HepG2 (cell line): ENCODE data around the gene NKAIN4. TPM values are rescaled to one million over a fixed set of nuclear protein-coding genes. Genes with fewer than 3 reads are reported as not detected.

Experiments used
- ATAC-seq: fragments of 200-7000 bp; cut with Tn5 transposase; 3 replicates; pipeline ENCODE4 v1.9.1; 2020; ENCODE audit warnings: mild to moderate bottlenecking, moderate library complexity
- BruUV-seq: library from RNA; stranded (reverse); fragments of 400-500 nt; replicated peaks from 2 replicates; lab custom pipeline; 2021; lab: Mats Ljungman, UMichigan
- CTCF ChIA-PET: fragments of 300-600 bp; formaldehyde crosslinking; extraction: SDS; loops from one replicate; lab custom pipeline; 2021; ENCODE audit warnings: low total read pairs, inconsistent platforms, low intra/inter-chr PET ratio; lab: Yijun Ruan, JAX
- POLR2A ChIA-PET: fragments of 350-600 bp; sonication (Branson Sonifier 250); formaldehyde crosslinking; loops from one replicate; lab custom pipeline; 2020; ENCODE audit warnings: antibody characterized with exemption, inconsistent platforms; lab: Yijun Ruan, JAX
- DNase-seq: peaks from one replicate; pipeline ENCODE4 v3.0.0-alpha.2; 2015; ENCODE audit warnings: low spot score
- FAIRE-seq: peaks from 3 replicates; lab custom pipeline; 2011; peaks lifted over from hg19 to GRCh38; lab: Jason Lieb, UNC
- H2AFZ ChIP-seq: one replicate; pipeline ENCODE4 v1.6.1; 2011; ENCODE audit warnings: low read length, inconsistent platforms
- H3K27ac ChIP-seq: fragments of 300-600 bp; 3 replicates; pipeline ENCODE4 v1.8.0; 2011; ENCODE audit warnings: mixed run types, mild to moderate bottlenecking, mixed read lengths, low read length, inconsistent platforms; ENCODE audit not compliant: insufficient read depth; ENCODE audit errors: extremely low read length
- H3K27me3 ChIP-seq, 2 experiments: fragments of 200-600 bp in 1 of 2; 2 replicates in 1 of 2; 3 replicates in 1 of 2; pipeline versions ENCODE4 v1.6.0 to v1.8.0; 2011; ENCODE audit warnings: low read length in 2 of 2, mild to moderate bottlenecking in 2 of 2, moderate library complexity in 2 of 2, inconsistent platforms in 1 of 2; ENCODE audit not compliant: insufficient read depth in 2 of 2, control insufficient read depth in 1 of 2
- H3K36me3 ChIP-seq, 2 experiments: fragments of 200-600 bp in 1 of 2; replicated peaks in 1 of 2; 2 replicates in 1 of 2; 3 replicates in 1 of 2; pipeline versions ENCODE4 v1.5.1 to v1.8.0; 2011; ENCODE audit warnings: low read length in 2 of 2, inconsistent platforms in 1 of 2; ENCODE audit not compliant: insufficient read depth in 2 of 2, control insufficient read depth in 1 of 2
- H3K4me1 ChIP-seq: 2 replicates; pipeline ENCODE4 v1.5.1; 2012; ENCODE audit warnings: low read length, inconsistent platforms; ENCODE audit not compliant: insufficient read depth
- H3K4me2 ChIP-seq: 2 replicates; pipeline ENCODE4 v1.6.0; 2011; ENCODE audit warnings: low read depth, low read length, inconsistent platforms
- H3K4me3 ChIP-seq, 3 experiments: fragments of 200-600 bp in 1 of 3; sonication (generic), shearing (Covaris generic) in 1 of 3; replicated peaks in 1 of 3; 2 replicates each; pipeline ENCODE4 v1.5.1; 2011 to 2016; ENCODE audit warnings: low read length in 3 of 3, inconsistent platforms in 2 of 3, low read depth in 2 of 3, mild to moderate bottlenecking in 2 of 3, control low read depth in 1 of 3, mixed read lengths in 1 of 3; ENCODE audit not compliant: insufficient read depth in 1 of 3
- H3K79me2 ChIP-seq: one replicate; pipeline ENCODE4 v1.6.1; 2011; ENCODE audit warnings: low read length, inconsistent platforms; ENCODE audit not compliant: insufficient read depth
- H3K9ac ChIP-seq: 2 replicates; pipeline ENCODE4 v1.6.0; 2011; ENCODE audit warnings: mild to moderate bottlenecking, low read depth, low read length, inconsistent platforms; ENCODE audit not compliant: insufficient read depth
- H3K9me3 ChIP-seq: 2 replicates; pipeline ENCODE4 v1.5.1; 2012; ENCODE audit warnings: mild to moderate bottlenecking, low read length
- H4K20me1 ChIP-seq: 2 replicates; pipeline ENCODE4 v1.6.0; 2011; ENCODE audit warnings: inconsistent platforms, mild to moderate bottlenecking, low read length, moderate library complexity; ENCODE audit not compliant: insufficient read depth
- ARHGAP35 ChIP-seq: sonication (generic); formaldehyde crosslinking; IDR thresholded peaks from 2 replicates; pipeline ENCODE4 v1.9.0; 2022; ENCODE audit warnings: mild to moderate bottlenecking, inconsistent platforms, moderate library complexity, missing genetic modification reagents, borderline replicate concordance
- CHD4 ChIP-seq: fragments of 200-600 bp; sonication (generic); IDR thresholded peaks from 2 replicates; pipeline ENCODE4 v1.7.0; 2017; ENCODE audit warnings: mild to moderate bottlenecking, low read length, borderline replicate concordance
- HMG20B ChIP-seq: conservative IDR thresholded peaks from 2 replicates; pipeline ENCODE4 v1.6.1; 2016; ENCODE audit warnings: missing genetic modification reagents, missing compliant biosample characterization
- JUN ChIP-seq: sonication (generic); formaldehyde crosslinking; IDR thresholded peaks from 2 replicates; pipeline ENCODE4 v1.4.0; 2020; ENCODE audit warnings: mild to moderate bottlenecking, missing genetic modification reagents
- MXD4 ChIP-seq: IDR thresholded peaks from 2 replicates; pipeline ENCODE4 v1.6.1; 2016; ENCODE audit warnings: mild to moderate bottlenecking, missing biosample characterization, missing genetic modification reagents
- TP53 ChIP-seq: sonication (generic); formaldehyde crosslinking; conservative IDR thresholded peaks from 2 replicates; pipeline ENCODE4 v1.4.0; 2020; ENCODE audit warnings: missing genetic modification reagents
- ZNF180 ChIP-seq: sonication (generic); formaldehyde crosslinking; IDR thresholded peaks from 2 replicates; pipeline ENCODE4 v1.4.0; 2020; ENCODE audit warnings: low read depth, missing genetic modification reagents, borderline replicate concordance
- ZNF484 ChIP-seq: sonication (generic); formaldehyde crosslinking; IDR thresholded peaks from 2 replicates; pipeline ENCODE4 v1.5.1; 2020; ENCODE audit warnings: mild to moderate bottlenecking, low read depth, missing genetic modification reagents, borderline replicate concordance
- ZNF652 ChIP-seq: IDR thresholded peaks from 2 replicates; pipeline ENCODE4 v1.6.1; 2016; ENCODE audit warnings: low read depth, borderline replicate concordance
- ZNF761 ChIP-seq: sonication (generic); formaldehyde crosslinking; conservative IDR thresholded peaks from 2 replicates; pipeline ENCODE4 v1.4.0; 2020; ENCODE audit warnings: mild to moderate bottlenecking, missing genetic modification reagents
- ZZZ3 ChIP-seq: sonication (generic); formaldehyde crosslinking; IDR thresholded peaks from 2 replicates; pipeline ENCODE4 v1.4.0; 2020; ENCODE audit warnings: missing genetic modification reagents, mild to moderate bottlenecking, borderline replicate concordance
- WGBS: methylation state at CpG from one replicate; pipeline ENCODE4 v1.1.6; 2017; ENCODE audit warnings: low lambda C conversion rate; 5-methylcytosine and 5-hydroxymethylcytosine counted together
- in situ Hi-C: cut with HindIII; loops from 2 replicates; pipeline ENCODE4 v1.10.0; 2017; ENCODE audit warnings: low pct_unique_long_range_greater_than_20kb; ENCODE audit not compliant: extremely low pct_ligation_motif_present
- intact Hi-C: fragments of 100-400 bp; cut with micrococcal nuclease; formaldehyde crosslinking; loops from one replicate; pipeline ENCODE4 v1.10.0; 2022; ENCODE audit not compliant: unreplicated experiment
- polyA plus RNA-seq, 8 experiments: library from polyadenylated mRNA; depleted of rRNA in 3 of 8; stranded (reverse) in 7 of 8; unstranded in 1 of 8; fragments of >200 nt; fragmentation: Illumina TruSeq in 4 of 8; extraction: Trizol in 4 of 8; gene quantifications; 2 replicates each; pipeline versions ENCODE4 v1.2.1 to v1.2.3, GENCODE V29; 2011 to 2016; ENCODE audit warnings: low read depth in 4 of 8, missing spikeins in 1 of 8, mixed read lengths in 1 of 8; ENCODE audit not compliant: insufficient read depth in 1 of 8
- total RNA-seq, 5 experiments: library from RNA; depleted of rRNA; stranded (reverse); fragments of >200 nt; fragmentation: Illumina TruSeq; extraction: Trizol; gene quantifications; 2 replicates each; pipeline ENCODE4 v1.2.3, GENCODE V29; 2016; ENCODE audit warnings: low read depth in 1 of 5
- TF ChIP-seq, protein P1 (sequence below): sonication (generic); formaldehyde crosslinking; IDR thresholded peaks from 2 replicates; pipeline ENCODE4 v1.4.0; 2020; ENCODE audit warnings: missing genetic modification reagents
- TF ChIP-seq, protein P2 (sequence below): sonication (generic); formaldehyde crosslinking; IDR thresholded peaks from 2 replicates; pipeline ENCODE4 v1.8.0; 2022; ENCODE audit warnings: low read depth, missing genetic modification reagents
- TF ChIP-seq, protein P3 (sequence below): IDR thresholded peaks from 2 replicates; pipeline ENCODE4 v1.6.1; 2016; ENCODE audit warnings: missing compliant biosample characterization, missing genetic modification reagents, borderline replicate concordance

Gene NKAIN4
- total and polyA plus RNA-seq, 2 of the 13 experiments (the other 11 are each of a cell fraction or from before 2014, with no cell fraction given), result not detected

DNA sequence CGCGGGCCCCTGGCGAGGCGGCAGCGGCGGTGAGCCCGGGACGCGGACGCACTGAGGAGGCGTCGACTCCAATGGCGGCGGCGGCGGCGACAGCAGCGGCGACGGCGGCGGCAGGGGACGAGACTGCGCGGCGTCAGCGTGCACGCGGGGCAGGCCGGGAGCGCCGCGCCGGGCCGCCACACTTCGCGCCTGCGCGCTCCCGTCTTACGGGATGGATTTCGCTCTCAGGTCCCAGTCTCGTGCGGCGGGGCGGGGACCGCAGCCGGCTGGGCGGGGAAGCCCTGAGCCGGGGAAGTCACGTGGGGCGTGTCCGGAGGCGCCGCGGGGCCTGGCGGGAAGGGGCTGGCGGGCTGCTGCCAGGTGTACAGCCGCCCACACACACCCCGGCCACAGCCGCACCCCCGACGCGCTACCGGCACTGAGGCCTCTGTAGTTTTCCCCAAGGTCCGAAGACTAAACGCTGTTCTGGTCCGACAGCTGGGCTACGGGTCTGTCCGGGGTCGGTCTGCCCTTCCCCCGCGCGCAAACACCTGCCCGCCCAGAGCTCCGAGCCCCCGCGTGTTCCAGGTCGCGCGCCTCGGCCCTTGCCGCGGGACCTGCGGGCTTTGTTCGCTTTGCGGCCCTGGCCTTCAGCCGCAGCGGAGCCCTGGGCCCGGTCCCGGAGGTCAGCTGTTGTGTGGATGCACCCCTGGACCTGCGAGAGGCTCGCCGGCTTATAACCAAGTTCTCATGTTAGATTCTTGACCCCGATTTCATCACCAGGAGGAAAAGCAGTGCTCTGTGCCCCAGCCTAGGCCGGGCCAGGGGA is 38.0 kb downstream of the NKAIN4 start, which contains the start of gene YTHDF1:
Gene YTHDF1 (minus strand): TSS at position 91 of the 808 bp plus-strand sequence. CDS start 239 bp downstream, outside the sequence.
- DNase-seq (peak; percentile 96), FAIRE-seq (peak; percentile 79), ATAC-seq (peak; percentile 88)
- under 1% methylated on average over 33 of the region's 96 CpGs for WGBS
- intact Hi-C loops (loop anchor here (5.0 kb wide), 1 partner anchor 34 kb away; no protein-coding TSS in a partner anchor), in situ Hi-C loops (no loop called here)
- Histone ChIP-seq H3K36me3 (peaks cover 18 to 37% of the 10 kb centered on the region in 2 experiments), H3K4me1 (peaks cover 60% of the 10 kb centered on the region), H4K20me1 (peaks cover 40% of the 10 kb centered on the region), H3K4me2 (peak within 1 kb of the TSS; percentile 84), H3K9me3 (no peaks in the 10 kb centered on the region), H3K9ac (peak within 1 kb of the TSS; percentile 97), H3K4me3 (peak within 1 kb of the TSS; percentile 74 to 97 (median 80)), H2AFZ (no peak within 1 kb of the TSS), H3K27me3 (peaks cover 19 to 38% of the 10 kb centered on the region in 2 experiments; a peak in 4 of 5 replicates), H3K27ac (peak within 1 kb of the TSS; percentile 70), H3K79me2 (peaks cover 43% of the 10 kb centered on the region)
- ChIA-PET POLR2A (interaction anchor here (0.8 to 1.8 kb wide), 4 partner anchors 8 to 426 kb away, joined by 3 to 4 read pairs (median 4); partner anchors contain the start of gene BIRC7), CTCF (interaction anchor here (2.8 kb wide), 1 partner anchor 33 kb away, joined by 18 read pairs; no protein-coding TSS in a partner anchor)
- BruUV-seq, result TSS peak; percentile 88
- peak; percentile 95 for TF ChIP-seq MXD4 (CRISPR knock-in tag)
- TF ChIP-seq ZNF180, result no peak
- TF ChIP-seq ZNF761 (CRISPR knock-in tag), result peak; percentile 99
- peak; percentile 92 for TF ChIP-seq ARHGAP35 (CRISPR knock-in tag)
- no peak for TF ChIP-seq ZNF652 (CRISPR knock-in tag)
- no peak for TF ChIP-seq CHD4
- TF ChIP-seq, protein P1, sequence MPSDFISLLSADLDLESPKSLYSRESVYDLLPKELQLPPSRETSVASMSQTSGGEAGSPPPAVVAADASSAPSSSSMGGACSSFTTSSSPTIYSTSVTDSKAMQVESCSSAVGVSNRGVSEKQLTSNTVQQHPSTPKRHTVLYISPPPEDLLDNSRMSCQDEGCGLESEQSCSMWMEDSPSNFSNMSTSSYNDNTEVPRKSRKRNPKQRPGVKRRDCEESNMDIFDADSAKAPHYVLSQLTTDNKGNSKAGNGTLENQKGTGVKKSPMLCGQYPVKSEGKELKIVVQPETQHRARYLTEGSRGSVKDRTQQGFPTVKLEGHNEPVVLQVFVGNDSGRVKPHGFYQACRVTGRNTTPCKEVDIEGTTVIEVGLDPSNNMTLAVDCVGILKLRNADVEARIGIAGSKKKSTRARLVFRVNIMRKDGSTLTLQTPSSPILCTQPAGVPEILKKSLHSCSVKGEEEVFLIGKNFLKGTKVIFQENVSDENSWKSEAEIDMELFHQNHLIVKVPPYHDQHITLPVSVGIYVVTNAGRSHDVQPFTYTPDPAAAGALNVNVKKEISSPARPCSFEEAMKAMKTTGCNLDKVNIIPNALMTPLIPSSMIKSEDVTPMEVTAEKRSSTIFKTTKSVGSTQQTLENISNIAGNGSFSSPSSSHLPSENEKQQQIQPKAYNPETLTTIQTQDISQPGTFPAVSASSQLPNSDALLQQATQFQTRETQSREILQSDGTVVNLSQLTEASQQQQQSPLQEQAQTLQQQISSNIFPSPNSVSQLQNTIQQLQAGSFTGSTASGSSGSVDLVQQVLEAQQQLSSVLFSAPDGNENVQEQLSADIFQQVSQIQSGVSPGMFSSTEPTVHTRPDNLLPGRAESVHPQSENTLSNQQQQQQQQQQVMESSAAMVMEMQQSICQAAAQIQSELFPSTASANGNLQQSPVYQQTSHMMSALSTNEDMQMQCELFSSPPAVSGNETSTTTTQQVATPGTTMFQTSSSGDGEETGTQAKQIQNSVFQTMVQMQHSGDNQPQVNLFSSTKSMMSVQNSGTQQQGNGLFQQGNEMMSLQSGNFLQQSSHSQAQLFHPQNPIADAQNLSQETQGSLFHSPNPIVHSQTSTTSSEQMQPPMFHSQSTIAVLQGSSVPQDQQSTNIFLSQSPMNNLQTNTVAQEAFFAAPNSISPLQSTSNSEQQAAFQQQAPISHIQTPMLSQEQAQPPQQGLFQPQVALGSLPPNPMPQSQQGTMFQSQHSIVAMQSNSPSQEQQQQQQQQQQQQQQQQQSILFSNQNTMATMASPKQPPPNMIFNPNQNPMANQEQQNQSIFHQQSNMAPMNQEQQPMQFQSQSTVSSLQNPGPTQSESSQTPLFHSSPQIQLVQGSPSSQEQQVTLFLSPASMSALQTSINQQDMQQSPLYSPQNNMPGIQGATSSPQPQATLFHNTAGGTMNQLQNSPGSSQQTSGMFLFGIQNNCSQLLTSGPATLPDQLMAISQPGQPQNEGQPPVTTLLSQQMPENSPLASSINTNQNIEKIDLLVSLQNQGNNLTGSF (CRISPR knock-in tag), result peak; percentile 94; the same call in 1 of the 2 replicates
- peak; percentile 80 for TF ChIP-seq ZZZ3 (CRISPR knock-in tag)
- peak; percentile 76; the same call in 1 of the 2 replicates for TF ChIP-seq ZNF484 (CRISPR knock-in tag)
- TF ChIP-seq TP53, result peak; percentile 80; the same call in 1 of the 2 replicates
- peak; percentile 79; the same call in 1 of the 2 replicates for TF ChIP-seq JUN
- no peak for TF ChIP-seq HMG20B (CRISPR knock-in tag)
- TF ChIP-seq, protein P2, sequence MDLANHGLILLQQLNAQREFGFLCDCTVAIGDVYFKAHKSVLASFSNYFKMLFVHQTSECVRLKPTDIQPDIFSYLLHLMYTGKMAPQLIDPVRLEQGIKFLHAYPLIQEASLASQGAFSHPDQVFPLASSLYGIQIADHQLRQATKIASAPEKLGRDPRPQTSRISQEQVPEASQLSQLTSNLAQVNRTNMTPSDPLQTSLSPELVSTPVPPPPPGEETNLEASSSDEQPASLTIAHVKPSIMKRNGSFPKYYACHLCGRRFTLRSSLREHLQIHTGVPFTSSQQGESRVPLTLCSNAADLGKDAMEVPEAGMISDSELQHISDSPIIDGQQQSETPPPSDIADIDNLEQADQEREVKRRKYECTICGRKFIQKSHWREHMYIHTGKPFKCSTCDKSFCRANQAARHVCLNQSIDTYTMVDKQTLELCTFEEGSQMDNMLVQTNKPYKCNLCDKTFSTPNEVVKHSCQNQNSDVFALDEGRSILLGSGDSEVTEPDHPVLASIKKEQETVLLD (CRISPR knock-in tag), result peak; percentile 89
- TF ChIP-seq, protein P3, sequence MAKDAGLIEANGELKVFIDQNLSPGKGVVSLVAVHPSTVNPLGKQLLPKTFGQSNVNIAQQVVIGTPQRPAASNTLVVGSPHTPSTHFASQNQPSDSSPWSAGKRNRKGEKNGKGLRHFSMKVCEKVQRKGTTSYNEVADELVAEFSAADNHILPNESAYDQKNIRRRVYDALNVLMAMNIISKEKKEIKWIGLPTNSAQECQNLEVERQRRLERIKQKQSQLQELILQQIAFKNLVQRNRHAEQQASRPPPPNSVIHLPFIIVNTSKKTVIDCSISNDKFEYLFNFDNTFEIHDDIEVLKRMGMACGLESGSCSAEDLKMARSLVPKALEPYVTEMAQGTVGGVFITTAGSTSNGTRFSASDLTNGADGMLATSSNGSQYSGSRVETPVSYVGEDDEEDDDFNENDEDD, result peak; percentile 97
